ENCODE measurements around the gene ALKBH5.

DNA sequence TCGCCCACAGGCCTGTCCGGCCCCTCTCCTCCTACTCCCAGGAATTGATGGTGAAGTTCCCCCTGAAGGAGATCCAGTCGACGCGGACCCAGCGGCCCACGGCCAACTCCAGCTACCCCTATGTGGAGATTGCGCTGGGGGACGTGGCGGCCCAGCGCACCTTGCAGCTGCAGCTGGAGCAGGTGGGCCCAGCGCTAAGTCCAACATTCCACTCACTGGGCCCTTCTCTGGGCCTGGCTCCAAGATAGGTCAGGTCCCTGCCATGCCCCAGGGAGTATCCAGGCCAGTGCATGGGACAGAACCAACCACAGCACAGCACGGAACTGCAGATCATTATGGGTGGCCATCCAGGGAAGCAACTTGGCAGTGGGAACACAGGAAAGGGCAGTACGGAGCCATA is 9.9 kb upstream of the ALKBH5 start:
- no peak for TF ChIP-seq CTCF (IDR thresholded peaks at IDR 0.05)
- TF ChIP-seq POLR2A (IDR thresholded peaks at IDR 0.05), result no peak
